Stimulated activated naive CD4-positive, alpha-beta T cell (primary cell): ENCODE data around the gene PLOD1.
"Not testable (repeated sequence)": the region's sequence is repeated elsewhere in the genome, so short reads cannot be mapped to it uniquely, and the experiment has no call there.

ENCODE experiments used
- DNase-seq, 6 experiments: peaks; one replicate each; lab custom pipeline; 2025; lab: John Stamatoyannopoulos, UW

PLOD1 gene

GRCh38 chr1:11938722-11939526 is 4.4 kb downstream of the PLOD1 start:
- DNase-seq: no peak

DNA sequence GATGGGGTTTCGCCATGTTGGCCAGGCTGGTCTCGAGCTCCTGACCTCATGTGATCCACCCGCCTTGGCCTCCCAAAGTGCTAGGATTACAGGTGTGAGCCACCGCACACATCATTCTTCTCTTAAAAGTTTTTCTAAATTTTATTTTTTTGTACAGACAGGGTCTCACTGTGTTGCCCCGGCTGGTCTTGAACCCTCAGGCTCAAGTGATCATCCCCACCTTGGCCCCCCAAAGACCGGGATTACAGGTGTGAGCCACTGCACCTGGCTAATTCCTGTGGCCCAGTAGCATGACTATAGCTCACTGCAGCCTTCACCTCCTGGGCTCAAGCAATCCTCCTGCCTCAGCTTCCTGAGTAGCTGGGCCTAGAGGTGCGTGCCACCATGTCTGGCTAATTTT is 5.3 kb downstream of the PLOD1 start:
- not testable (repeated sequence) for DNase-seq

- no peak for DNase-seq
Observed at GRCh38 chr1:11940260-11940921, 5.9 kb downstream of the PLOD1 start.

- DNase-seq: no peak
Observed at GRCh38 chr1:11942280-11942679, 7.8 kb downstream of the PLOD1 start.

- DNase-seq: no peak
Observed at GRCh38 chr1:11943619-11944018, 9.1 kb downstream of the PLOD1 start.

DNA sequence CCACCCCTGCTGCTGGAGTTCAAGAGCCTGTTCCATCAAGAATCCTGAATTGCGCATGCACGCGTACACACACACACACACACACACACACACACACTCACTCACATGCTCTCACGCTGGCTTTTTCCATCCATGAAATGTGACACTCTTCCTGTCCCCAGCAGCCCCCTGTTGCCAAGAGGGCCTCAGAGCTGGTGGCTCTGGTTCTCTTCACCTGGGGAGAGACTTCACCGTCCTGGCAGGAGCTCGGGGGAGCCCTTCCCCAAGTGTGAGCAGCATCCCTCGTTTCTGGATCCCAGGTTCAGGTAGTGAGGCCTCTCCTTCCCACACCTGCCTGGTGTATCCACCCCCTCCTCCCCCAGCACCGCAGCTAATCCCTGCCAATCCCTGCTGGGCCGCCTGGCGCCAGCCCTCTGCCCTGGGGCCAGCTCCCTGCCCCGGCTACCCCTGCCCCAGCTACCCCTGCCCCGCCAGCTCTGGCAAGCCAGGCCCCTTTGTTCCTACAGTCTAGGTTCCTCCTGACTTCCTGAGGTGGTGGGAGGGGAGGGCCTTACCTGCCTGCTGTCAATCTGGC is 9.9 kb downstream of the PLOD1 start:
- DNase-seq: no peak

- DNase-seq: no peak
Observed at GRCh38 chr1:11946647-11947046, 12.1 kb downstream of the PLOD1 start.

GRCh38 chr1:11948822-11949458 is 14.4 kb downstream of the PLOD1 start:
- DNase-seq: no peak

- no peak for DNase-seq
Observed at GRCh38 chr1:11951901-11952300, 17.4 kb downstream of the PLOD1 start.

DNA sequence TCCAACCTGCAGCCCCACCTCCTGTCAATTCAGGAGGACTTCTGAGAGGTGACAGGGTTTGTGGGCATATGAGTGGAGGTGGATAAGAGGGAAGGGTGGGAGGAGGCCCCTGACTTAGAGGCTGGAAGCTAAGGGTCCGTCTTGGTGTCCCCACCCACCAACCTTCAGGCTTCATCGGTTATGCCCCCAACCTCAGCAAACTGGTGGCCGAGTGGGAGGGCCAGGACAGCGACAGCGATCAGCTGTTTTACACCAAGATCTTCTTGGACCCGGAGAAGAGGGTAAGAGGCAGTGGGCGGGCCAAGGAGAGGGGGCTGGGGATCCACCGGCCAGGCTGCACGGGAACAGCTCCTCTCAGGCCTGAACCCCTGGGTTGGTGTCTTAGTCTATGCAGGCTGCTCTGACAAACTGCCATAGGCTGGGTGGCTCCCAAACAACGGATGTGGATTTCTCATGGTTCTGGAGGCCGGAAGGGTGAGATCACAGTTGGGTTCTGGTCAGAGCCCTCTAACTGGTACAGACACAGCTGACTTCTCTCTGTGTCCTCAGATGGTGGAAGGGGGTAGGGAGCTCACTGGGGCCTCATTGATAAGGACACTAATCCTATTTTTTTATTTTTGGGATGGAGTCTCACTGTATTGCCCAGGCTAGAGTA is 18.1 kb downstream of the PLOD1 start:
- DNase-seq: no peak

DNA sequence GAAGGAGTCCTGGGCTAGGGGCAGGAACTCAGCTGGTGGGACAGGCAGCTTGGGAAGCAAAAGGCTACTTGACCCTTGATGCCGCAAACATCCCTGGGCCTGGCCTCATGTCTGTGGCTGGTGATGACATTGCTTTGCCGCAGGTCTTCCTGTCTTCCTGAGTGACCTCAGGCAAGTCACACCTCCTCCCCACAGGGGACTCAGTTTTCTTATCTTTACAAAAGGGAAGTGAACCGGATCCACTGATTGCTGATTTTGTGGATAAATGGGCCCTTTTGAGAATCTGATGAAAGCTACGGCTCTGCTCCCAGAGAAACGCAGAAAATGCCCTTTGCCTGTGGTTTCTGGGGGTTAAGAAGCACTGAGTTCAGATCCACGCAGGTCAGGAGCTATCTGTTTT is 20.7 kb downstream of the PLOD1 start:
- DNase-seq: no peak

DNA sequence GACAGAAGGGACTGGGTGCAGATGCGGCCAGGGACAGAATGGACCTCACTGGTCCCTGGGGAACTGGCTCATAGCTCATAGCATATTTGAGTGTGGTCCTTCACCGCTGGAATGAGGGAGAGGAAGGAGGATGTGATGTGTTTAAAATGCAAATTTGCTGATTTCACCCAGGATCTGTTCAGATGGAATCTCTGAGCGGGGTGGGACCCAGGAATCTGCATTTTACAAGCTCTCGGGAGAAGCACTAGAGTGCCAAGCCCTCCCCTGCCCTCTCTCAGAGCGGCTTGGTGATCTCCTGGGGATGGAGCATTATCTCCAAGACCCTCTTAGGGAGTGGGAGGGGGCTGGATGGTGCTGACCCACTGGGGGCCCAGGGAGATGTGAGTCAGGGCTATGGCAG is 22.9 kb downstream of the PLOD1 start:
- DNase-seq: no peak

DNA sequence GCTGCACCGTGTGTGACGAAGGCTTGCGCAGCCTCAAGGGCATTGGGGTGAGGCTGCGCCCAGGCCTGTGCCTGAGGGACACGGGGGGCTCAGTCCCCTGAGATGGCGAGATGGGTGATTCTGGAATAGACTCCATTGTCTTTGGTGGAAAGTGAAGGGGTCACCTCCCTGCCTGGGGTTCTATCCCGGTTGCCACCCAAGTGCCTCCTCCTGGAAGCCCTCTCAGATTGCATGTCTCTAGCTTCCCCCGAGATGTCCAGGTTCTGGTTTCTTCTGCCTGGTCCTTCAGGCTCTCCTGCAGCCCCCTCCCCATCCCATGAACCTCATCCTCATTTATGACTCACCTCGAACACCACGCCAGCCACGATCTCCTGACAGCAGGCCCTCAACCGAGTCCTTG is 23.4 kb downstream of the PLOD1 start:
- no peak for DNase-seq

- DNase-seq: no peak
Observed at GRCh38 chr1:11960276-11960675, 25.8 kb downstream of the PLOD1 start.

DNA sequence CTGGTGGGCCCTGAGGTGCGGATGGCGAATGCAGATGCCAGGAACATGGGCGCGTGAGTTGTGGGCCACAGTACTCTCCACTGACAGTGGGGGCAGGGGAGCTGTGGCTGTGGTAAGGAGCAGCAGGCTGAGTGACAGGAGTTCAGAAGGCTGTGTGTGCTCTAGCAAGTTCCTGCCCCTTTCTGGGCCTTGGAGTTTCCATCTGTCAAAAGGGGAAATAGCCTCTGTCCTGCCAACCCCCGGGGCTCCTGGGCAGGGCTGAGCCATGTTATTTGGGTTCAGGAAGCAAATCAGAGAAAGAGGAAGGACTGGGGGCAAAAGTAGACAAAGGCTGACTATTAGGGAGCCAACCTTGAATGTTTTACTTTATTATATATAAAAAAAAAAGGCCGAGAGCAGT is 26.2 kb downstream of the PLOD1 start:
- no peak for DNase-seq

GRCh38 chr1:11961230-11961629 is 26.7 kb downstream of the PLOD1 start:
- DNase-seq: no peak

DNA sequence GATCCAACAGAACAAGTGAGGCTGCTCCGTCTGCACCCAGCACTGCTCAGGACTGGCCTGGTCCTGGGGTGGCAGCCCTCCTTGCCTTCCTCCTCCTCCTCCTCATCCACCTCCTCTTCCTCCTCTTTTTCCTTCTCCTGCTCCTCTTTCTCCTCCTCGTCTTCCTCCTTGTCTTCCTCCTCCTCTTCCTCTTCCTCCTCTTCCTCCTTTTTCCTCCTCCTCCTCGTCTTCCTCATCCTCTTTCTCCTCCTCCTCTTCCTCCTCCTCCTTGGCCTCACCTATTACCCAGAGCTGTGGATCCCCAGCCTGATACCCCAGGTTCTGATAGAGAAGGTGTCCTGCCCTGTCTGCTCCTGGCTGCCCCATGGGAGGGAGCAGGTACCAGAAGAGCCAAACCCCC is 29.1 kb downstream of the PLOD1 start:
- DNase-seq: no peak

DNA sequence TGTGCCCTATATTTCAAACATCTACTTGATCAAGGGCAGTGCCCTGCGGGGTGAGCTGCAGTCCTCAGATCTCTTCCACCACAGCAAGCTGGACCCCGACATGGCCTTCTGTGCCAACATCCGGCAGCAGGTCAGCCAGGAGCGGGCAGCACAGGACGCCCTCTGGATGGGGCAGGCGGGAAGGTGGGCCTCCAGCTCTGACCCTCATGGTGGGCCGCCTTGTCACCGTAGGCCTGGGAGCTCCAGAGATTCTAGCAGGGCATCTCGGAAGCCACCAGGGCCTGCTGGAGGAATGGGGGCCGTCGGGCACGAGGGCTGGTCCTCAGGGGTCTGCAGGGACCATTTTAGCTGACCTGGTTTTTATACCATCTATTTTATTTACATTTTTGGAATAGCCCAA is 30.1 kb downstream of the PLOD1 start:
- no peak for DNase-seq

DNA sequence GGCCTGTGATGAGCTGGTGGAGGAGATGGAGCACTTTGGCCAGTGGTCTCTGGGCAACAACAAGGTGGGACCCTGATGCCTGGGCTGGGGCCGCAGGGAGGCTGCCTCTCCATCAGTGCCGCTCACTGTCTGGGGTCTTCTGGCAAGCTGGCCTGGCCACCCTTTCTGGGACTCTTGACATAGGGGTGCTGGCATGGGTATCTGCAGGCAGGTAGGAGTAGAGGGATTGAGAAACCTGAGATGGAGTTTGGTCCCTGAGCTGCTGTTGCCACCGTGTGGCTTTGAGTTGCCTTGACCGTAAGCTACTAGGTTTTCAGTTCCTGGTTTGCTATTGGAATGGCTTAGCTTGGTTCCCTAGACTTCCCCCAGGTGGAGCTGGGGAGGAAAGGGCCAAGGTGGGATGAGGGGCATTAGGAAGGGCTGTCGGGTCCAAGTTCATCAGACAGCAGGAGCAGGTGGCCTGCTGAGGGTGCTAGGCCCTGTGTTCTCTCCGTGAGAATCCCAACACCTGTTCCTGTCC is 32.6 kb downstream of the PLOD1 start:
- DNase-seq: peak in 2 of 6 experiments; percentile 4 to 6

GRCh38 chr1:11970441-11971185 is 36.1 kb downstream of the PLOD1 start:
- no peak for DNase-seq

GRCh38 chr1:11977625-11978024 is 43.1 kb downstream of the PLOD1 start:
- DNase-seq: no peak
